GM19397 (cell line): ENCODE data around the gene WWC1.

ENCODE experiments used
- ATAC-seq: cut with Tn5 transposase; IDR thresholded peaks from one replicate; pipeline ENCODE4 v1.9.1; 2021; ENCODE audit warnings: mild to moderate bottlenecking, moderate library complexity; ENCODE audit not compliant: unreplicated experiment

Gene WWC1

GRCh38 chr5:168359820-168360460 is 68.5 kb downstream of the WWC1 start:
- no peak for ATAC-seq

- ATAC-seq: no peak
Observed at GRCh38 chr5:168360521-168361285, 69.3 kb downstream of the WWC1 start.

DNA sequence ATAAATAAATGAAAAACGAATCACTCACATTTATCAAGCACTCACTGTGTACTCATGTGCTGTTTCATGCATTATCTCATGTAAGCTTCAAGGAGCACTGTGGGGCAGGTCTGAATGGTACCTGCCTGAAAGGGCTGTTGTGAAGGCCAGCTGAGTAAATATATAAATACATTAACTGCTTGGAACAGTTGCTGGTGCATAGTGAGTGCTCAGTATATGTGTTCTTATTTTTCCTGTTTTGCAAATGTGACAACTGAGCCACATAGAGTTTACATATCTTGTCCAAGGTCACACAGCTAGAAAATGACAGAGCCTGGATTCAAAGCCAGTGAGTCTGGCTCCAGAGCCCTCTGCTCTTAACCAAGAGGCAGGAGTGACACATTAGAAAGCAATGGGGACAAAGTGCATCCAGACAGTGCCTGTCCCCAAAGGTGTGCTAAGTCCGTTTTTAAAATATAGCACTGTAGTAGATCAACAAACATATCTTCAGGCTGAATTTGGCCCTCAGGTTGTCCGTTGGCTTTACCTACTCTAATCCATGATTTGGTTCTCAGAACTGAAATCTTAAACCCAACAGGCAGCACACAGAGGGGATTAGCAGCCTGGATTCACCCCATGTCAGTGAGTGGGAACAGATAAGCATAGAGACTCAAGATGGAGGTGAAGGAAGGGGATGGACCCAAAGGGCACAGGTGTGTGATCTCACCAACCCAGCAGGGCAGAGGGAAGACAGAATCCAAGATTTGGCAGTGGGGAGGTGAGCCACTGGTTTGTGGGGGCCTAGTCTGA is 70.8 kb downstream of the WWC1 start:
- no peak for ATAC-seq

DNA sequence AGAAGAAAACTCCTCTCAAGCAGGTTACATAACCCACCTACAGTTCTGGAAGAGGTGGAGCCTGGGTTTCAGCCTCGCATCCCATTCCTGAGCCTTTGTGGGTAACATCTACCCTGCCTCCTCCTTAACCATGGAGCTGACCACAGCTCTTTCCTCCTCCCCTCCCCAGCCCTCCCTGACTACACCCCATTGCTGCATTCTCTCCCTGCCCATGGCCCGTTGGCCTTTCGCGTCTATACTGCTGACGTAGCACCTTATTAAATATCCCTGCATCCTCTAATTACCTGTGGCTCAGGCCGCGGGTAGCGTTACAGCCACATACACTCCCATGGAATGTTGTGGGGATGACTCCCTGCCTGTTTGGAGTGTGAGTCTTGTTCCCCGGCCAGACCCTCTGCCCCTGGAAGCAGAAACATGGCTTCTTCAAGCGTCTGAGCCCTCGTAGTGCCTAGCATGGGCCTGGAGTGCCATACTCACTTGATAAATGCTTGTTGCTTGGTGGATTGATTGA is 72.8 kb downstream of the WWC1 start:
- no peak for ATAC-seq

GRCh38 chr5:168364750-168365550 is 73.5 kb downstream of the WWC1 start:
- ATAC-seq: no peak

DNA sequence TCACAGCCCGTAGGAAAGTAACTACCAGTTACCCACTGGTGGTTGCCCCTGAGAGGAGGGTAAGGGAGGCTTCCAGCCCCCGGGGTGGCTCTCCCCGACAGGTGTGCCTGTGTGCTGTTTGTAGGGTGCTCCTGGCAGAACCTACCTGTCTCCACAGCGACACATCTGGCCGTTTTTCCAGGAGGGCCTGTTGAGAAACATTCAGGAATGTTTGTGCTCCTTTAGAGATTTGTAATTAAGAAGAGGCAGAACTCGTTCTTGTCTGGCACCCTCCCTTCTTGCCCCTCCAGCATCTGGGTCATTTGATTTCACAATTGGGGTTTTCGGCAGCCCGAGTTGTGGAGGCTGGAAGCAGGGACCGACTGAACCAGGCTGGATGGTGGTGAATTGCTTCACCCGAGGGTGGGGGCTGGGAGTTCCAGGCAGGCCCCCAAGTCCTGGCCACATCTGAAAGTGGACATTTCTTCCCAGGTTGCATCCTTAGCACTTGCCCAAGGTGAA is 74.2 kb downstream of the WWC1 start:
- ATAC-seq: no peak

- ATAC-seq: no peak
Observed at GRCh38 chr5:168366116-168366515, 74.7 kb downstream of the WWC1 start.

GRCh38 chr5:168368854-168369253 is 77.4 kb downstream of the WWC1 start:
- ATAC-seq: no peak

DNA sequence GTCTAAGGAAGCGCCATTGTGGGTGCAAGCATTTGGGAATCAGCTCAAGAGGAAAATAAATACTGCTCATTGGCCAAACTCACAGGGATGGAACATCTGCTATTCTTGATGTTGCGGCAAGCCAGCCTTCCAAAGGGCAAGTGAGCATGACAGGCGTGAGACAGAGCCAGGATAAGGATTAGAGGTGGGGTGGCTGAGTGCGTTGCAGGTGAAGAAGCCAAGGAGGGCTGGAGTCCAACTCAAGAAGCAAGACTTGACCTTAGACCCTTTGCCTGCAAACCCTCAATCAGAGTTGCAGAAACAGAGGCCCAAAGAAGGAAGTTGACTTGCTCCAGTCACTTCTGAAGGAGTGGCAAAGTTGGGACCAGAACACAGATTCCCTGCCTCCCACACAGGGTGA is 79.4 kb downstream of the WWC1 start:
- no peak for ATAC-seq

DNA sequence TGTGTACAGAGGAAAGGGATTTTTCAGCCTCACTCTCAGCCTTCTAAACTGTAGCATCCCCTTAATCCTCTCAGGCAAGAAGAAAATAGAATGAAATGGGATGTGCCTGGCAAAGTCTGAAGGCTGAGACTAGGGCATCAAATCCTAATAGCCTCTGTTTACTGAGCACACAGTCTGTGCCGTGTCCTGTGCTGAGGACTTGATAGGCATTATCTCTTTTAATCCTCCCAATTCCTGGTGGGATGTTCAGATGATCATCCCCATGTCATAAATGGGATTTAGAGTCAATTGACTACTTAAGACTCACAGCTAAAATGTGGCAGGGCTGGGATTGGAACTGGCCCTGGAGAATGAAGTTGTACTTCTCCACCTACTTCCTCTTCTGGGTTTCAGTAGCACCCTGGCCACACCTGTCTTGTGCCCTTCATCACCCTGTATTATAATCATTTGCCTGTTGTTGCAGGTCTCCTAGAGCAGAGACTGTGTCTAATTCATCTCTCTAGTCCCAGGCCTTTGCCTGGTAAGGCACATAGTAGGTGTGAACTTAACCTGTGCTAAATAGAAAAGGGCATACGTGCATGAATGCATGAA is 81.0 kb downstream of the WWC1 start:
- no peak for ATAC-seq

DNA sequence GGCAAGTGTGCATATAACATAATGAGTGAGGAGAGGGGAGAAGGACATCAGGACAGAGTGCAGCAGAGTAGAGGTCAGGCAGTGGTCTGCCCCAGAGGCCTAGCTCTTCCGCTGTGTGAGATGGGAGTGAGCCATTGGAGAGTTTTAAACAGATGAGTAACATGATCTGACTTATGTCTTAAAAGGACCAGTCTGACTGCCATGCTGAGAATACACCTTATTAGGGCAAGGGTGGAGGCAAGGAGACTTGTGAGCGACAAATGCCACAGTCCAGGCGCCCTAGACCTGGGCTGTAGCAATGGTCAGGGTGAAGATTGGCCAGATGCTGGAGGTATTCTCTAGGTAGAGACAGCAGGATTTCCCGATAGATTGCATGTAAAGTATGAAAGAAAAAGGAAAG is 83.1 kb downstream of the WWC1 start:
- no peak for ATAC-seq

DNA sequence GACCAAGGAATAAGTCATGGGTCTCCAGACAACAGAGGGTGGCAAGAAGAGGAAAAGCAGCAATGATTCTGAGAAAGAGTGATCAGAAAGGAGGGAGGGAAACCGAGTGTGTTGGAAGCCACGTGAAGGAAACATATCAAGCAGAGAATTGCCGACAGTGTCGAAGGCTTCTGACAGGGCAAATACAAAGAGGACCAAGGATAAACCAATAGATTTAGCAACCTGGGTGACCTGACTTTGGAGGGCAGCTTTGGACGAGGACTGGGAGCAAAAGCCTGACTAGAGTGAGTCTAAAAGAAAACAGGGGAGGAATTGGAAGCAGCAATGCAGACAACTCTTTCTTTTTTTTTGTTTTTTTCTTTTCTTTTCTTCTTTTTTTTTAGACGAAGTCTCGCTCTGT is 83.8 kb downstream of the WWC1 start:
- ATAC-seq: no peak

GRCh38 chr5:168377525-168377924 is 86.1 kb downstream of the WWC1 start:
- ATAC-seq: no peak

- no peak for ATAC-seq
Observed at GRCh38 chr5:168378741-168379140, 87.3 kb downstream of the WWC1 start.

- no peak for ATAC-seq
Observed at GRCh38 chr5:168382421-168382820, 91.0 kb downstream of the WWC1 start.

DNA sequence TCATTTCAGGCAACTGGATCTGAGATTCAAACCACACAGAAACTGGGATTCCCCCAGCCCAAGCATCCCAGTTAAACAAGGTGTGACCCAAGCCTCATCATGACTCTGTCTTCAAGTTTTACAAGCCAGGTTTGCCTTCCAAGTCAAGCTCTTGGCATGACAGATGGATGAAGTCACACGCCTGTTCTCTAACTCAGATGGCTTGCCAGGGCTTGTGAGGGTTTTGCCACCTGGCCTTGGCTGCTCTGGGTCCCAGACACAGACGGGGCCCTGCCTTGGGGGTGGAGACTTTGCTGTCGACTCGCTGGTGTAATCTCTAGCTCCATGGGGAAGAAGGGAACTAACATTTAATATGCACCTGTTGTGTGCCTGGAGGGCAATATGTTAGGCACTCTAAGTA is 99.0 kb downstream of the WWC1 start:
- ATAC-seq: no peak

DNA sequence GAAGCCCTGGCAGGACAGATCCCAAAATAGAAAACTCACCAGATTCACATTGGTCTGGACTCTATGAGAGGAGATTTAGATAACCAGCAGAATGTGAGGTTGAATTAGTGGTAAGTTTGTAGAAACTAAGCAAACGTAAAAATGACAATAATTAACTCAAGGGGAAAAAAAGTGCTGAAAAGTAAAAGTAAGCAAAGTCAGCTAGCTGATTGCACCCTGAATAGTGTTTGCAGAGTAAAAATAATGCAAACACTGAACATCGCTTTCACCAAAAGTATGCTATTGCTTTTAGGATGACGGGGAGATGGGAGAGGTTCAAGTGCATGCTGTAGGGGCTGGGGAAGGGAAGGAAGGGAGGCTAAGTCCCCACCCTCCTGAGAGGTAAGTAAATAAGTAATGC is 102.3 kb downstream of the WWC1 start:
- no peak for ATAC-seq

GRCh38 chr5:168400429-168401220 is 109.2 kb downstream of the WWC1 start:
- ATAC-seq: no peak

DNA sequence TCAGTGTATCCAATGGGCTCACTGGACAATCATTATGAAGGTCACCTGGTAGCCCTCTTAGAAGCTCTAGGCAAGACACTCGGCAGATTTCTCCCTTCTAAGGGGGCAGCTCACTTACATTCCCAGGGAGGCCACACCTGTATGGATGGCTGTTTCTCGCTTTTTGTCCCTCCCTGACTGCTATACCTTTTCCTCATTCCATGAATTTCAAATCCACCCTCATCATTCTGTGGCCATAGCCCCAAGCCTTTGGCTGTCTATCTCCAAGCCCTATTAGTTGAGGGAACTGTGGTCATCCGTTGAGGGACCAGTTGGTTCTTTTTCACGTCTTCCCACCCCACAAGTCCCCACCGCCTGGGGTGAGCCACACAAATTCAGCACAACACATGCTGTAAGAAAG is 109.8 kb downstream of the WWC1 start:
- no peak for ATAC-seq

GRCh38 chr5:168401880-168402279 is 110.4 kb downstream of the WWC1 start:
- ATAC-seq: no peak
